HG02571 (cell line): ENCODE results near the gene PTPRA.
A peak's percentile ranks its signal among the peaks of the same experiment; 100 is the strongest.
"Not testable (repeated sequence)": the region's sequence is repeated elsewhere in the genome, so short reads cannot be mapped to it uniquely, and the experiment has no call there.

Experiments
- ATAC-seq: cut with Tn5 transposase; IDR thresholded peaks from one replicate; pipeline ENCODE4 v1.9.1; 2021; ENCODE audit warnings: mild to moderate bottlenecking, moderate library complexity; ENCODE audit not compliant: unreplicated experiment

Gene PTPRA

DNA sequence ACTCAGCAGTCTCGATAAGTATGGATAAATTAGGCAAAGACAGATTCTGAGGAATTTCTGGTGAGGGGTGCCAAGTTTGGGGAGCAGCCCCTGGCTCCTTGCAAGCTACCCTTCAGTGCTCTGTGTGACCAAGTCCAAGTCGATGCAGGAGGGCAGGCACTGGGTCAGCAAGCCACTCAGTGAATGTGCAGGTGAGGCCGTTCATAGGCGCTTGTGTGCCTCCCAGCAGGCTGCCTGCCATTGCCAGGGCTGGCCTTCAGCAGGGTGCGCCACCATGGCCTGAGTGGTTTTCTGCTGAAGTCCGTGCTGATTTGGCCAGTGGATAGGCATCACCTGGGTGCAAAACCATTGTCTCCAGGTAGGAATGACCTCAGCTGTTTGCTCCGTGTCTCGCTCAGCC, 166.8 kb downstream of the PTPRA start:
- no peak for ATAC-seq

- no peak for ATAC-seq
Measured at GRCh38 chr20:3041854-3042409, 168.7 kb downstream of the PTPRA start.

- no peak for ATAC-seq
Measured at GRCh38 chr20:3042625-3043024, 169.3 kb downstream of the PTPRA start.

- no peak for ATAC-seq
Measured at GRCh38 chr20:3043322-3043721, 170.0 kb downstream of the PTPRA start, which contains the start of gene GNRH2. Gene GNRH2 (plus strand): TSS chr20:3043622. CDS start chr20:3044415, 793 bp downstream.

GRCh38 chr20:3044336-3044965, 171.2 kb downstream of the PTPRA start:
- ATAC-seq = no peak

GRCh38 chr20:3045042-3045815, 171.9 kb downstream of the PTPRA start:
- ATAC-seq = peak; percentile 47

DNA sequence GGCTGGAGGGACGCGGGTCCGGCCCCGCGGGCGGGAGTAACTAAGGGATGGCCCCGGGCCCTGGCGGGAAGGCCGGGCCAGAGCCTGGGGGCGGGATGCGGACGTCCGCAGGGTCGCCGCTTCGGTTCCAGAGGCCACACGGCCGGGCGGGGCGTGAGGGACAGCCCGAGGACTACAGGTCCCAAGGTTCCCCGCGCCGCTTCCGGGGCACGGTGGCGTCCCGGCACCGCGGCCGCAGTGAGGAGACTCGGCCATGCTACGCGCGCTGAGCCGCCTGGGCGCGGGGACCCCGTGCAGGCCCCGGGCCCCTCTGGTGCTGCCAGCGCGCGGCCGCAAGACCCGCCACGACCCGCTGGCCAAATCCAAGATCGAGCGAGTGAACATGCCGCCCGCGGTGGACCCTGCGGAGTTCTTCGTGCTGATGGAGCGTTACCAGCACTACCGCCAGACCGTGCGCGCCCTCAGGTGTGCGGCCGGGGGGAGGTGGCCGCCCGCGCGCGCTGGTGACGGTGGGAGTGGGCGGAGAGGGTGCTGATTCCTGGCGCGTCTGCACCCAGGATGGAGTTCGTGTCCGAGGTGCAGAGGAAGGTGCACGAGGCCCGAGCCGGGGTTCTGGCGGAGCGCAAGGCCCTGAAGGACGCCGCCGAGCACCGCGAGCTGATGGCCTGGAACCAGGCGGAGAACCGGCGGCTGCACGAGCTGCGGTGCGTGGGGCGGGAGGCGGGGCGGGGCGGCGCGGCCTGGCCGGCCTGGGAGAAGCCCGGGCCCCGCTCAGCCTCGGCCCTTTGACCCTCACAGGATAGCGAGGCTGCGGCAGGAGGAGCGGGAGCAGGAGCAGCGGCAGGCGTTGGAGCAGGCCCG, 172.8 kb downstream of the PTPRA start, which contains the start of gene MRPS26:
Gene MRPS26 (plus strand): TSS at position 237 of the 861 bp plus-strand sequence. CDS start 17 bp downstream, at position 254.
- peak; percentile 82 for ATAC-seq

- ATAC-seq = no peak
Measured at GRCh38 chr20:3046677-3047462, 173.6 kb downstream of the PTPRA start.

DNA sequence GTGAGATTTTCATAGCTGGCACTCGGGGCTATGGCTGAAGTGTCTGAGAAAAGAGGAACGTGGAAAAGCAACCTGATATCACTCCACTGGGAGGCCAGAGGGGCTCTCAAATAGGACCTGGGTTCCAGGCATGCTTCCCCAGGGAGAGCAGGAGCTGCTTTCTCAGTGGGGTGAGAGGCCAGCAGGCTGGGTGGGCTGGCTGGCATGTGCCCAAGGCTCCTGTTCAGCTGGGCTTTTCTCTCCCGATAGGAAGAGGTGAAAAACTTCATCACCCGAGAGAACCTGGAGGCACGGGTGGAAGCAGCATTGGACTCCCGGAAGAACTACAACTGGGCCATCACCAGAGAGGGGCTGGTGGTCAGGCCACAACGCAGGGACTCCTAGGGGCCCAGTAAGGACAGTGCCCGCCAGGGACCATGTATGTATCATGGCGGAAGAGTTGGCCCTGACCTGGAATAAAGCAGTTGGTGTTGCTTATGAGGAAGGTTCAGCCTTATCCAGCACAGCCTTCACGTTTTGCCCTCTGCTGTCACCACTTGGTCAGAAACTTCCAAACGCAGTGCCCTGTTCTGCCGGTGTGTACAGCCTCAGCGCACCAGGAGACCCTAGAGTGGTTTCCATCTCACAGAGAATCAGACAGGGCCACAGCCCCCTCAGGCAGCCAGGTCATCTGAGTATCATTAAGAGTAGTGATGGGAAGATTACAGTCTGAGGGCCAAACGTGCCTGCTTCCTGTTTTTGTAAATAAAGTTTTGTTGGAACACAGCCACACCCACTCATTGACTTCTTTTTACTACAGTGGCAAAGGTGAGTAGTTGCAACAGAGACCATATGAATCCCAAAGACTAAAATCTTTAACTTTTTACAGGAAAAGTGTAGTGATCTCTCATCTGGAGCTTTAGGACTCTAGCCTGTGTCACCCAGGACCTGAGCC, 174.5 kb downstream of the PTPRA start:
- no peak for ATAC-seq

DNA sequence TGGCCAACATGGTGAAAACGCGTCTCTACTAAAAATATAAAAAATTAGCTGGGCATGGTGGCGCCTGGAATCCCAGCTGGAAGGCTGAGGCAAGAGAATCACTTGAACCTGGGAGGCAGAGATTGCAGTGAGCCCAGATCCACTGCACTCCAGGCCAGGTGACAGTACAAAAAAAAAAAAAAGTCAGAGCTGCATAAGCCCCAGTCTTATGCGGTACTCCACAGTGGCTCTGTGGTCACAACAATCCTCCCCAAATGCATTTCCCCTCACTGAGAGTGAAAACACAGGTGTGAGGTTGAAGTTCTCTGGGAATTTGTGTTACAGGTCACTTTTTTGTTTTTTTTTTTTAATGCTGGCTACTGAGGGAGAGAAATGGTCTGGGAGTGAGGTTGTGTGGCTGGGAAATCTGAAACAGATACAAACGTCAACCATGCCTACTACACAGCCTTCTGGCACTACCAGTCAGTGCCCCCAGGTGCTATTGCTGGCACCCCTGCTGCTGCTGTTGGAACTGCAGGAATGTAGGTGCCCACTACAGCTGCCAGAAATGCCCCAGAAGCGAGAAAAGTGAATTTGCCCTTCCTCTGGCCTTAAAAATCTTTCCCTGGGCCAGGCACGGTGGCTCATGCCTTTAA, 178.2 kb downstream of the PTPRA start:
- no peak for ATAC-seq

GRCh38 chr20:3059489-3059888, 186.2 kb downstream of the PTPRA start:
- ATAC-seq = no peak

DNA sequence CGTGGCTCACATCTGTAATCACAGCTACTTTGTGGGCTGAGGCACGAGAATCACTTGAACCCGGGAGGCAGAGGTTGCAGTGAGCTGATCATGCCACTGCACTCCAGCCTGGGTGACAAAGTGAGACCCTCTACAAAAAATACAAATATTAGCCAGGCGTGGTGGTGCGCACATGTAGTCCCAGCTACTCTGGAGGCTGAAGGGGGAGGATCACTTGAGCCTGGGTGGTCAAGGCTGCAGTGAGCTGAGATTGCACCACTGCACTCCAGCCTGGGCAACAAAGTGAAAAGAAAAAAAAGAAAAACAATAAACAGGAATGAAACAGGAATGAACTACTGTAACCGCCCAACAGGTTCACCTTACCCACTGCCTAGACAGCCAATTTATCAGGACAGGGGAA, 190.8 kb downstream of the PTPRA start:
- not testable (repeated sequence) for ATAC-seq

- no peak for ATAC-seq
Measured at GRCh38 chr20:3067139-3068014, 194.1 kb downstream of the PTPRA start.

DNA sequence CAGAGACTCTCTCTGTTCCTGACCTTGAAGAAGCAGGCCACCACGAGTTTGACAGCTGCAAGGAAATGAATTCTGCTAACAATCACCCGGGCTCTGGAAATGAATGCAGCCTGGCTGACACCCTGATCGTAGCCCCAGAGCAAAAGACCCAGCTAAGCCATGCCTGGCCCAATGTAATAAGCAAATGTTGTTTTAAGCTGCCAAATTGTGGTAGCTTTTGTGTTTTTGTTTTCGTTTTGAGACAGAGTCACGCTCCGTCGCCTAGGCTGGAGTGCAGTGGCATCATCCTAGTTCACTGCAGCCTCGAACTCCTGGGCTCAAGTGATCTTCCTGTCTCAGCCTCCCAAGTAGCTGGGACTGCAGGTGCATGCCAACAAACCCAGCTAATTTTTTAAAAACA, 194.8 kb downstream of the PTPRA start:
- ATAC-seq = no peak

- ATAC-seq = no peak
Measured at GRCh38 chr20:3068986-3069900, 196.0 kb downstream of the PTPRA start.

DNA sequence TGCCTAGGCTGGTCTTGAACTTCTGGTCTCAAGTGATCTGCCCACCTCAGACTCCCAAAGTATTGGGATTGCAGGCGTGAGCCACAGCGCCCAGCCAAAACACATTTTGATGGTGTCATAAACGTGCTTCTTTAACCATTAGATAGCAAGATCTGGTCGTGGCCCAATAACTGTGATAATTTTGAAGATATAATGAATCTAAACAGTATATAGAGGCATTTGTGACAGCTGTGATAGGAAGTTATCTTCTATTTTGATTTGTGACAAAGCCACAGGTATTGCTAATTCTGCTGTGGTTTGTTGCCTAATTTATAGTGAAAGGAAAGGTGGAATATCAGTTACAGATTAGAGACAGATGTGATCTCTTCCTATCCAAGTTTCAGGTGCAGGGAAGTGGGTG, 197.4 kb downstream of the PTPRA start:
- ATAC-seq = no peak

GRCh38 chr20:3071266-3071609, 198.0 kb downstream of the PTPRA start:
- no peak for ATAC-seq
